Measurements from ENCODE around the gene HDGFL3.

DNA sequence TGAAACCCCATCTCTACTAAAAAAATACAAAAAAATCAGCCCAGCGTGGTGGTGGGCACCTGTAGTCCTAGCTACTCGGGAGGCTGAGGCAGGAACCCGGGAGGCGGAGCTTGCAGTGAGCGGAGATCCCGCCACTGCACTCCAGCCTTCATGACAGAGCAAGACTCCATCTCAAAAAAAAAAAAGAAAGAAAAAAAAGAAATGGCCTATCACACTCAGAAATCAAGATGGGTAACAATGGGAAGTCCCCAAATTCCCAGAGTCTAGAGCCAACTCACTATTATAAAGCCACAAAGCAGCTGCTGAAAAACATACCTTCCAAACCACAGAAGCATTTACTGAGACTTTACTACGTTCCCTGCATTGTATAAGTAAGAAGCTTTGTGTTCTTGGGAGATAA is 7.5 kb downstream of the HDGFL3 start:
- TF ChIP-seq, protein P1, sequence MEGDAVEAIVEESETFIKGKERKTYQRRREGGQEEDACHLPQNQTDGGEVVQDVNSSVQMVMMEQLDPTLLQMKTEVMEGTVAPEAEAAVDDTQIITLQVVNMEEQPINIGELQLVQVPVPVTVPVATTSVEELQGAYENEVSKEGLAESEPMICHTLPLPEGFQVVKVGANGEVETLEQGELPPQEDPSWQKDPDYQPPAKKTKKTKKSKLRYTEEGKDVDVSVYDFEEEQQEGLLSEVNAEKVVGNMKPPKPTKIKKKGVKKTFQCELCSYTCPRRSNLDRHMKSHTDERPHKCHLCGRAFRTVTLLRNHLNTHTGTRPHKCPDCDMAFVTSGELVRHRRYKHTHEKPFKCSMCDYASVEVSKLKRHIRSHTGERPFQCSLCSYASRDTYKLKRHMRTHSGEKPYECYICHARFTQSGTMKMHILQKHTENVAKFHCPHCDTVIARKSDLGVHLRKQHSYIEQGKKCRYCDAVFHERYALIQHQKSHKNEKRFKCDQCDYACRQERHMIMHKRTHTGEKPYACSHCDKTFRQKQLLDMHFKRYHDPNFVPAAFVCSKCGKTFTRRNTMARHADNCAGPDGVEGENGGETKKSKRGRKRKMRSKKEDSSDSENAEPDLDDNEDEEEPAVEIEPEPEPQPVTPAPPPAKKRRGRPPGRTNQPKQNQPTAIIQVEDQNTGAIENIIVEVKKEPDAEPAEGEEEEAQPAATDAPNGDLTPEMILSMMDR (IDR thresholded peaks at IDR 0.05): no peak
- no peak for TF ChIP-seq POLR2A (IDR thresholded peaks at IDR 0.05)
